Effector CD4-positive, alpha-beta T cell (primary cell): ENCODE results near the gene C2CD2L.
"Not testable (repeated sequence)": the region's sequence is repeated elsewhere in the genome, so short reads cannot be mapped to it uniquely, and the experiment has no call there.

Experiments used
- DNase-seq: peaks from one replicate; pipeline ENCODE4 v3.0.0-alpha.2; 2020
- total RNA-seq: gene quantifications from one replicate; lab custom pipeline; 2026; lab: John Stamatoyannopoulos, UW

The C2CD2L gene
- total RNA-seq: 44.7 reads per million, percentile 66 among the genes with 10 or more reads in this experiment

- DNase-seq: peak; percentile 82
These were observed at the start of gene C2CD2L for GRCh38 chr11:119106564-119107537. Gene C2CD2L, plus strand, starts transcription at chr11:119107344. Its CDS starts 398 bp downstream, at chr11:119107742.

- DNase-seq: not testable (repeated sequence)
These were observed 48.0 kb upstream of the C2CD2L start for GRCh38 chr11:119059128-119059527.

- DNase-seq: no peak
These were observed 45.9 kb upstream of the C2CD2L start for GRCh38 chr11:119061256-119061655.

- no peak for DNase-seq
These were observed 44.4 kb upstream of the C2CD2L start for GRCh38 chr11:119062779-119063178.

GRCh38 chr11:119065369-119065768 is 41.8 kb upstream of the C2CD2L start:
- peak; percentile 26 for DNase-seq

- DNase-seq: peak; percentile 98
These were observed 39.5 kb upstream of the C2CD2L start, which contains the start of gene VPS11 for GRCh38 chr11:119067371-119068222. Gene VPS11, plus strand, starts transcription at chr11:119067818. Its CDS starts 6 bp downstream, at chr11:119067824.

- DNase-seq: no peak
These were observed 29.3 kb upstream of the C2CD2L start for GRCh38 chr11:119077839-119078238.

- DNase-seq: no peak
These were observed 28.3 kb upstream of the C2CD2L start for GRCh38 chr11:119078675-119079420.

- DNase-seq: no peak
These were observed 25.4 kb upstream of the C2CD2L start for GRCh38 chr11:119081682-119082260.

- DNase-seq: peak; percentile 89
These were observed 22.3 kb upstream of the C2CD2L start, which contains the start of gene HMBS for GRCh38 chr11:119084663-119085436. Gene HMBS, plus strand, starts transcription at chr11:119084881. Its CDS starts 153 bp downstream, at chr11:119085034.

GRCh38 chr11:119085437-119085847 is 21.7 kb upstream of the C2CD2L start:
- DNase-seq: peak; percentile 11

GRCh38 chr11:119087123-119087522 is 20.0 kb upstream of the C2CD2L start:
- no peak for DNase-seq

- DNase-seq: no peak
These were observed 19.4 kb upstream of the C2CD2L start for GRCh38 chr11:119087747-119088241.

- no peak for DNase-seq
These were observed 18.7 kb upstream of the C2CD2L start for GRCh38 chr11:119088406-119088805.

- no peak for DNase-seq
These were observed 17.8 kb upstream of the C2CD2L start for GRCh38 chr11:119089319-119089718.

GRCh38 chr11:119091178-119091577 is 16.0 kb upstream of the C2CD2L start:
- DNase-seq: no peak

GRCh38 chr11:119091966-119092879 is 14.9 kb upstream of the C2CD2L start:
- DNase-seq: no peak

GRCh38 chr11:119092880-119093842 is 14.0 kb upstream of the C2CD2L start:
- DNase-seq: no peak
